HG03039 (cell line): Measurements from ENCODE around the gene CMPK1.

ENCODE experiments used
- ATAC-seq: cut with Tn5 transposase; IDR thresholded peaks from one replicate; pipeline ENCODE4 v1.9.1; 2021; ENCODE audit warnings: mild to moderate bottlenecking, moderate library complexity; ENCODE audit not compliant: unreplicated experiment

The CMPK1 gene

GRCh38 chr1:47390843-47391242 is 57.3 kb downstream of the CMPK1 start:
- no peak for ATAC-seq

- no peak for ATAC-seq
Observed at GRCh38 chr1:47393141-47393540, 59.6 kb downstream of the CMPK1 start.

- no peak for ATAC-seq
Observed at GRCh38 chr1:47395433-47395832, 61.8 kb downstream of the CMPK1 start.

- ATAC-seq: no peak
Observed at GRCh38 chr1:47396671-47397196, 63.1 kb downstream of the CMPK1 start.

- ATAC-seq: no peak
Observed at GRCh38 chr1:47399138-47399845, 65.7 kb downstream of the CMPK1 start.

- ATAC-seq: no peak
Observed at GRCh38 chr1:47399846-47400155, 66.2 kb downstream of the CMPK1 start.

GRCh38 chr1:47401761-47402160 is 68.2 kb downstream of the CMPK1 start:
- no peak for ATAC-seq

- no peak for ATAC-seq
Observed at GRCh38 chr1:47402591-47402990, 69.0 kb downstream of the CMPK1 start.

- ATAC-seq: no peak
Observed at GRCh38 chr1:47403321-47403910, 69.8 kb downstream of the CMPK1 start.

- no peak for ATAC-seq
Observed at GRCh38 chr1:47405697-47406096, 72.1 kb downstream of the CMPK1 start.

- ATAC-seq: no peak
Observed at GRCh38 chr1:47406966-47407365, 73.4 kb downstream of the CMPK1 start.

- no peak for ATAC-seq
Observed at GRCh38 chr1:47407481-47407880, 73.9 kb downstream of the CMPK1 start.

GRCh38 chr1:47409311-47410067 is 75.9 kb downstream of the CMPK1 start:
- ATAC-seq: no peak

- ATAC-seq: no peak
Observed at GRCh38 chr1:47410068-47410455, 76.5 kb downstream of the CMPK1 start.

GRCh38 chr1:47411436-47411835 is 77.8 kb downstream of the CMPK1 start:
- no peak for ATAC-seq

GRCh38 chr1:47412437-47412836 is 78.8 kb downstream of the CMPK1 start:
- ATAC-seq: no peak

- no peak for ATAC-seq
Observed at GRCh38 chr1:47415728-47416318, 82.2 kb downstream of the CMPK1 start, which contains the start of gene FOXE3. TSS of gene FOXE3 (plus strand) at chr1:47416285. CDS start at chr1:47416316, 31 bp downstream.

GRCh38 chr1:47416319-47417169 is 83.0 kb downstream of the CMPK1 start:
- no peak for ATAC-seq

- no peak for ATAC-seq
Observed at GRCh38 chr1:47417170-47418044, 83.8 kb downstream of the CMPK1 start.

GRCh38 chr1:47418122-47418521 is 84.5 kb downstream of the CMPK1 start:
- ATAC-seq: no peak
